Muscle of leg (tissue), 11 donors: ENCODE measurements around the gene NR2E3. TPM values are rescaled to one million over a fixed set of nuclear protein-coding genes. Genes with fewer than 3 reads are reported as not detected.
A peak's percentile ranks its signal among the peaks of the same experiment; 100 is the strongest.

Source experiments
- DNase-seq: peaks from one replicate; pipeline ENCODE4 v3.0.0; 2013
- H3K27ac ChIP-seq: one replicate; pipeline ENCODE4 v1.5.1; 2013; ENCODE audit warnings: mild to moderate bottlenecking, low read length, control low read depth
- H3K27me3 ChIP-seq: one replicate; pipeline ENCODE4 v1.6.1; 2013; ENCODE audit warnings: low read length; ENCODE audit not compliant: control insufficient read depth, insufficient read depth
- H3K36me3 ChIP-seq: one replicate; pipeline ENCODE4 v1.6.1; 2013; ENCODE audit warnings: low read length; ENCODE audit not compliant: control insufficient read depth, insufficient read depth
- H3K4me1 ChIP-seq: one replicate; pipeline ENCODE4 v1.6.1; 2013; ENCODE audit warnings: low read length; ENCODE audit not compliant: control insufficient read depth, insufficient read depth
- H3K4me3 ChIP-seq: one replicate; pipeline ENCODE4 v1.5.1; 2013; ENCODE audit warnings: low read length, control low read depth
- H3K9me3 ChIP-seq: replicated peaks from 2 replicates; pipeline ENCODE4 v1.6.1; 2013; ENCODE audit warnings: low read depth, low read length; ENCODE audit not compliant: control insufficient read depth
- WGBS: methylation state at CpG from one replicate; pipeline ENCODE4 v1.1.5; 2013; ENCODE audit warnings: missing lambda C conversion rate; ENCODE audit not compliant: insufficient coverage; 5-methylcytosine and 5-hydroxymethylcytosine counted together
- polyA plus RNA-seq, 8 donors: library from polyadenylated mRNA; unstranded; fragments of 120-200 nt; gene quantifications; one replicate each; pipeline versions ENCODE4 v1.2.1 to v1.2.3, GENCODE V29; 2013; ENCODE audit warnings: inconsistent platforms in 1 of 8, low replicate concordance in 1 of 8; ENCODE audit not compliant: insufficient read length in 8 of 8, insufficient read depth in 1 of 8
- total RNA-seq: library from RNA; stranded (reverse); fragments of 120-200 nt; gene quantifications from one replicate; pipeline ENCODE4 v1.2.4, GENCODE V29; 2013

NR2E3 gene
- total and polyA plus RNA-seq, 9 donors, result 2.3 to 7.8 (median 3.4) TPM

- H3K9me3 ChIP-seq, result no peaks in the 10 kb centered on the region
- H3K4me3 ChIP-seq, result no peak overlapping the region
- WGBS, result 0% methylated on average over 2 of the region's 13 CpGs
- DNase-seq, result peak; percentile 61
- no peaks in the 10 kb centered on the region for H3K27me3 ChIP-seq
- no peak overlapping the region for H3K27ac ChIP-seq
- peaks cover 5% of the 10 kb centered on the region for H3K4me1 ChIP-seq
- H3K36me3 ChIP-seq, result peaks cover 5% of the 10 kb centered on the region
These were observed 30.0 kb upstream of the NR2E3 start for GRCh38 chr15:71780115-71780976.

DNA sequence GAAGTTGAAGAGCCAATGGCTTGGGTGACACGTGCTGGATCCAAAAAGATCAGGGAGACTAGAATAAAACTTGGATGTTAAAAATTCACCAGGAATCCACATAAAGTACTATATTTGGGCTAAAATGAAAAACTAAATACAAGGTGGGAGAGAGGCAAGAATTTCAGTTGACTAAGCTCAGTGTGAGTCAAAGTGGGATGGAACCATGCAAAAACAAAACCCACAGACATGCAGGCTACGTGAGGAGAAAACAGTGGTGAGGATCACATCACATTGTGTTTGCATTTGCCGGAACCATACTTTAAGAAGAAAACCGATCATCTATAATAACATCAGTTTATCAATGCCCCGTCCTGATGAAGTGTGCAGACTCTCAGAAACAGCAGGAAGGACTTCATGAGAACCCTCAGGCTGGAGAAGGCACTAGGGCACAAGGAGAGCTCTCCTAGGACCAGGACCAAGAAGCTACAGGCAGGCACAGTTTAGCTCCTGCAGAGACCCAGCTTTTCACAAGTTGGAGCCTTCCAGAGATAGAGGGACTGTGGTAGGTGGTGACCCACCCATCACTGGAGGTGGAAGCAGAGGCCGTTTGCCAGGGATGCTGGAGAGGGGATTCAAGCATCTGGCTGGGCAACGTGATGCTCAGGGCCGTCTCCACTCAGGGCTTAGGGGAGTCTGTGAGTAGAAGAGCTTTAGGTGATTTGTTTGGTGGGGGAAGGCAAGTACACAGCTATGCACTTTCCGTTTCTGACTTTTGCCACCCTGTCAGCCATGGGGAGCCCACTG, 29.0 kb upstream of the NR2E3 start:
- Histone ChIP-seq H3K9me3 (no peaks in the 10 kb centered on the region), H3K4me1 (peaks cover 5% of the 10 kb centered on the region), H3K27me3 (no peaks in the 10 kb centered on the region), H3K27ac (no peak overlapping the region), H3K4me3 (no peak overlapping the region), H3K36me3 (peaks cover 5% of the 10 kb centered on the region)
- DNase-seq, result no peak
- 68% methylated on average over 6 of the region's 9 CpGs for WGBS

DNA sequence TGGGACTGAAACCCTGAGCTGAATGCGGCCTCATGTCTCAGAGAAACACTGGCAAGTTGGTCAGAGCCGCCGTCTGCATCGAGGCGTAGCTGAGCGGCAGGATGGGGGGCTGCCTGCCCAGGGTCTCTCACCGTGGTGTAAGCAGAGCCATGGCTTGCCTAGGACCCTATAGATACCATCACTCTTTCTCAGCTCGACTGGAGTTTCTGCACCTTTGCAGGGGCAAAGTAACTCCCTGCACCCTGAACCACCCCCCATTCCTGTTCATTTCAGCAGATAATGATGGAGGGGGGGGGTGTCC, 28.4 kb upstream of the NR2E3 start:
- Histone ChIP-seq H3K9me3 (no peaks in the 10 kb centered on the region), H3K27me3 (no peaks in the 10 kb centered on the region), H3K4me3 (no peak overlapping the region), H3K27ac (no peak overlapping the region), H3K36me3 (peaks cover 5% of the 10 kb centered on the region), H3K4me1 (peaks cover 5% of the 10 kb centered on the region)
- WGBS, result 95% methylated on average over 7 of the region's 8 CpGs
- DNase-seq, result no peak

DNA sequence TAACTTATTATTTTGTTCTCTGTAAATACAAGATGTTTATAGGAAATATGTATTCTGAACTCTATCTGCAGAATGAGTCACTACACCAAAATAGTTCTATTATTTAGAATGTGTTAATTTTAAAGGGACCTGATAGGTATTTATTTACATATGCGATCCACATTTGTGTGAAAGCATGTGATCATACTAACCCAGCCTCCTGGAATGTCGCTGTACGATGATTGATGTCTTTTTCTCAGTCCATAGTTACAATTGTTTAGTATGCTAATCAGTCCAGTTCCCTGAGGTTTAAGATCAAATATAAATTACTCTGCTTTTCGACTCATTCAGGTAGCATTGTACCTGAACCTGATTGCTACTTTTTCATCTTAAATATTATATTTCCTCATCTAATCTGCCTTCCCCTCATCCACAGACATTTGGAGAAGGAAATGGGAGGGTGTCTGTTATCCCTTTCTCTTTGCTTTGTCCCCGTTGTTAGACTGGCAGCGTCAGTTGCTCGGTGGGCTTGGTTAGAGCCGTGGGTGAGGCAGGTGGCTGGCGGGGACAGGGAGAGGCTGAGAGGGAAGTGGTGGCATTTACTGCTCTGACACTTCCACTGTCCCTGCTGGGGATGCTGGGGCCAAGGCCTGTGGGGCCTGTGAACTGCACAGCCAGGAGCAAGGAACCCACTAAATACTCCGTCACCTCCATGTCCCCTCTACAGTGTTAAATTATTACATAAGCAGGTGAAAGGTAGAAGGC, 27.8 kb upstream of the NR2E3 start:
- Histone ChIP-seq H3K27me3 (no peaks in the 10 kb centered on the region), H3K27ac (no peak overlapping the region), H3K9me3 (no peaks in the 10 kb centered on the region), H3K4me1 (peaks cover 5% of the 10 kb centered on the region), H3K36me3 (peaks cover 3% of the 10 kb centered on the region), H3K4me3 (no peak overlapping the region)
- no peak for DNase-seq
- 86% methylated on average over 1 of the region's 10 CpGs for WGBS

DNA sequence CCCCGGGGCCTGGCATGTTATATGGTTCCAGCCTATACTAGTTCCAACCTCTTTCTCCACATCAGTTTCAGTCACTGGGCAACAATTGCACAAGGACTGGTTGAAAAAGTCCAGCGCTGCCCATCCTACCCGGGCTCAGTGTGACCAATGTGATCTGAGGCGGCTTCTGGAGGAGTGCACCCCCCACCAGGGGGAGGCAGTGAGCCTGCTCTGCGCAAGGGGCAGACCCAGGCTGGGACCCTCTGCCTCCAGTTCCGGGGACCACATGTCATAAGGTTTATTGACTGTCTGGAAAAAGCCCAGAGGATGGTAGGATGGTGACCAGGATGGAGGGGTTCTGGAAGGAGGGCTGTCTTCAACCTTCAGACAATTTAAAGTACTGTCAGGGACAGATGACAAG, 25.6 kb upstream of the NR2E3 start:
- Histone ChIP-seq H3K4me1 (peaks cover 5% of the 10 kb centered on the region), H3K36me3 (no peaks in the 10 kb centered on the region), H3K4me3 (no peak overlapping the region), H3K27me3 (no peaks in the 10 kb centered on the region), H3K27ac (no peak overlapping the region), H3K9me3 (no peaks in the 10 kb centered on the region)
- DNase-seq, result no peak
- WGBS, result 72% methylated on average over 6 of the region's 6 CpGs

DNA sequence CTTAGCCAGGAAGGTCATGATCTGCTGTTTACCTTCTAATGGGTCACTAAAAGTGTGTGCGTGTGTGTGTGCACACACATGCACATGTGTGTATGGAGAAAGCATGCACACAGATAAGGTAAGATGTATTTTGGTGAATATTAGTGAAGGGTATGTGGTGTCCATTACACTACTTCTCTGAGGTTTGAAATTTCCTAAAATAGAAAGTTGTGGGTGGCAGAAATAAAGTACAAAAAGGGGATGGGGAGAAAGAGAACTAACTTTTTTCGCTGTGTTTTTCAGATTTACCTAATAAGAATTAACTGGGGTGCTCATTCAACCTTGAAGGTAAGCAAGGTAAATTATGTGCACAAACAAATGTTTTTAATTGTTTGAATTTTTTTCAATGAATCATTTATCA, 24.4 kb upstream of the NR2E3 start:
- DNase-seq, result no peak
- H3K4me3 ChIP-seq, result no peak overlapping the region
- H3K9me3 ChIP-seq, result no peaks in the 10 kb centered on the region
- H3K27me3 ChIP-seq, result no peaks in the 10 kb centered on the region
- H3K36me3 ChIP-seq, result no peaks in the 10 kb centered on the region
- 86% methylated on average over 1 of the region's 2 CpGs for WGBS
- H3K27ac ChIP-seq, result no peak overlapping the region
- H3K4me1 ChIP-seq, result peaks cover 3% of the 10 kb centered on the region

DNA sequence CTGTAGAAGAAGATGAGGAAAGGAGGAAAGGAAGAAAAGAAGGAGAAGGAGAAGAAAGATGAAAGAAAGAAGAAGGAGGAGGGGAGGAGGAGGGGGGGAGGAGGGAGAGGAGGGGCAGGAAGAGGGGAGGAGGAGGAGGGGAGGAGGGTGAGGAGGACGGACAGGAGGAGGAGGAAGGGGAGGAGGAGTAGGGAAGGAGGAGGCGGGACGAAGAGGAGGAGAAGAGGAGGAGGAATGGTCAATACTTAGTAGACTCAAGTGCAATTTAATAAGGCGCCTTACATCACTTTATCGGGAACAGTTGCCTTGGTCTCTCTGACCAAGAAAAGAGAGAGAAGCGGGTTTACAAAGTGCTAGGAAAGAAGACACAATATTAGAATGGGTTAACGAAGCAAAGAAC, 23.7 kb upstream of the NR2E3 start:
- Histone ChIP-seq H3K27me3 (no peaks in the 10 kb centered on the region), H3K4me3 (no peak overlapping the region), H3K36me3 (no peaks in the 10 kb centered on the region), H3K9me3 (no peaks in the 10 kb centered on the region), H3K4me1 (peaks cover 3% of the 10 kb centered on the region), H3K27ac (no peak overlapping the region)
- DNase-seq, result no peak
- WGBS, result 85% methylated on average over 5 of the region's 7 CpGs

- H3K27me3 ChIP-seq, result no peaks in the 10 kb centered on the region
- H3K9me3 ChIP-seq, result no peaks in the 10 kb centered on the region
- H3K4me1 ChIP-seq, result no peaks in the 10 kb centered on the region
- no peak overlapping the region for H3K4me3 ChIP-seq
- no peaks in the 10 kb centered on the region for H3K36me3 ChIP-seq
- H3K27ac ChIP-seq, result no peak overlapping the region
- DNase-seq, result no peak
- WGBS, result 87% methylated on average over 11 of the region's 15 CpGs
These were observed 21.4 kb upstream of the NR2E3 start for GRCh38 chr15:71788646-71789579.

DNA sequence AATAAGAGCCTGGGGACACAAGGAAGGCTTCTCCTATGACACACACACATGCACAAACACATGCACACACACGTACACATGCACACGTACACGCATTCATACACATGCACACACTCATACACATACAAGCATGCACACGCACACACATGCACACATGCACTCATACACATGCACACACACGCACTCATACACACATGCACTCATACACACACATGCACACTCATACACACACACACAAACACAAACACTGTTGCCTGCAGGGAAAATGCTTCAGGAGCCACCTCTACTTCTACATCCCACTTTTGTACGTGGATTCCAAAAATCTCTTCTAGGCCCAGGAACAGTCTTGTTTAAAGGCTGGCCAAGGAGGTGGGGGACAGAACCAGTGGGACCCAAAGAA, 20.7 kb upstream of the NR2E3 start:
- 93% methylated on average over 6 of the region's 6 CpGs for WGBS
- no peak for DNase-seq
- no peak overlapping the region for H3K4me3 ChIP-seq
- no peak overlapping the region for H3K27ac ChIP-seq
- no peaks in the 10 kb centered on the region for H3K4me1 ChIP-seq
- no peaks in the 10 kb centered on the region for H3K27me3 ChIP-seq
- H3K9me3 ChIP-seq, result no peaks in the 10 kb centered on the region
- no peaks in the 10 kb centered on the region for H3K36me3 ChIP-seq
